K562 (cell line): ENCODE results near the gene ANTKMT. TPM values are rescaled to one million over a fixed set of nuclear protein-coding genes. Genes with fewer than 3 reads are reported as not detected.

ENCODE experiments used
- CREB5 ChIP-seq: fragments of 250-450 bp; sonication (Bioruptor Pico); IDR thresholded peaks from 2 replicates; pipeline ENCODE4 v1.5.0; 2020; ENCODE audit warnings: mild to moderate bottlenecking
- CREBBP ChIP-seq: IDR thresholded peaks from one replicate; pipeline ENCODE4 v1.6.1; 2012; ENCODE audit warnings: low read depth, mild to moderate bottlenecking, control low read depth, inconsistent platforms, low read length
- CREM ChIP-seq: IDR thresholded peaks from 2 replicates; pipeline ENCODE4 v1.6.1; 2014; ENCODE audit warnings: antibody characterized with exemption, low read depth
- DPF2 ChIP-seq: fragments of 450-650 bp; IDR thresholded peaks from 2 replicates; pipeline ENCODE4 v1.6.1; 2016
- FOXP4 ChIP-seq: sonication (generic); formaldehyde crosslinking; IDR thresholded peaks from 2 replicates; pipeline ENCODE4 v1.8.0; 2022; ENCODE audit warnings: mild to moderate bottlenecking, missing genetic modification reagents, borderline replicate concordance
- MAFF ChIP-seq: IDR thresholded peaks from 2 replicates; pipeline ENCODE4 v1.6.1; 2012; ENCODE audit warnings: low read length, improper control_type of control experiment
- TBL1XR1 ChIP-seq, 2 experiments: IDR thresholded peaks; 2 replicates each; pipeline ENCODE4 v1.6.1; 2012; ENCODE audit warnings: improper control_type of control experiment in 2 of 2, low read length in 2 of 2, mild to moderate bottlenecking in 1 of 2
- TCFL5 ChIP-seq: fragments of 250-450 bp; sonication (Bioruptor Pico); conservative IDR thresholded peaks from 2 replicates; pipeline ENCODE4 v1.6.1; 2021; ENCODE audit warnings: mild to moderate bottlenecking, moderate library complexity, matching md5 sums
- ZNF121 ChIP-seq: sonication (generic); formaldehyde crosslinking; conservative IDR thresholded peaks from 2 replicates; pipeline ENCODE4 v1.8.0; 2022; ENCODE audit warnings: missing genetic modification reagents
- ZNF324 ChIP-seq: fragments of 250-450 bp; sonication (Bioruptor Pico); IDR thresholded peaks from 2 replicates; pipeline ENCODE4 v1.4.0; 2020; ENCODE audit warnings: mild to moderate bottlenecking
- ZNF444 ChIP-seq: fragments of 250-450 bp; sonication (Bioruptor Pico); IDR thresholded peaks from 2 replicates; pipeline ENCODE4 v1.4.0; 2020; ENCODE audit warnings: mild to moderate bottlenecking, moderate library complexity
- ZNF785 ChIP-seq: fragments of 250-450 bp; sonication (Bioruptor Pico); IDR thresholded peaks from 2 replicates; pipeline ENCODE4 v1.4.0; 2020; ENCODE audit warnings: mild to moderate bottlenecking
- polyA plus RNA-seq, 8 experiments: library from polyadenylated mRNA; depleted of rRNA in 4 of 8; stranded (reverse) in 5 of 8; unstranded in 3 of 8; fragments of >200 nt; fragmentation: Nextera tagmentation in 2 of 8; fragmentation: Illumina TruSeq in 1 of 8; extraction: Ambion mirVana in 2 of 8; extraction: Trizol in 1 of 8; gene quantifications; 2 replicates each; pipeline versions ENCODE4 v1.2.1 to v1.2.3, GENCODE V29; 2011 to 2014; ENCODE audit warnings: inconsistent platforms in 1 of 8, missing spikeins in 1 of 8
- total RNA-seq, 7 experiments: library from RNA; depleted of rRNA in 6 of 7; stranded (reverse); fragments of >200 nt in 6 of 7; fragmentation: Illumina TruSeq in 2 of 7; extraction: Trizol in 2 of 7; gene quantifications; 2 replicates each; pipeline versions ENCODE4 v1.2.1 to v1.2.3, GENCODE V29; 2011 to 2021; ENCODE audit warnings: low replicate concordance in 1 of 7
- TF ChIP-seq, protein P1 (sequence below): fragments of 450-650 bp; formaldehyde crosslinking; IDR thresholded peaks from 2 replicates; pipeline ENCODE4 v1.4.0; 2022; ENCODE audit warnings: missing genetic modification characterization
- TF ChIP-seq, protein P2 (sequence below), 2 experiments: IDR thresholded peaks; 2 replicates each; pipeline ENCODE4 v1.6.1; 2012; ENCODE audit warnings: improper control_type of control experiment in 2 of 2, low read depth in 2 of 2, low read length in 2 of 2, borderline replicate concordance in 1 of 2
- TF ChIP-seq, protein P3 (sequence below): fragments of 450-650 bp; formaldehyde crosslinking; IDR thresholded peaks from 2 replicates; pipeline ENCODE4 v1.4.0; 2020; ENCODE audit warnings: mild to moderate bottlenecking, mixed read lengths
- TF ChIP-seq, protein P4 (sequence below): fragments of 250-450 bp; sonication (Bioruptor Pico); IDR thresholded peaks from 2 replicates; pipeline ENCODE4 v1.5.0; 2021; ENCODE audit warnings: mild to moderate bottlenecking, borderline replicate concordance

The ANTKMT gene
- total and polyA plus RNA-seq, 9 of the 15 experiments (the other 6 are each of a cell fraction or from before 2014, with no cell fraction given), result 0.58 to 217 (median 19.1) TPM

DNA sequence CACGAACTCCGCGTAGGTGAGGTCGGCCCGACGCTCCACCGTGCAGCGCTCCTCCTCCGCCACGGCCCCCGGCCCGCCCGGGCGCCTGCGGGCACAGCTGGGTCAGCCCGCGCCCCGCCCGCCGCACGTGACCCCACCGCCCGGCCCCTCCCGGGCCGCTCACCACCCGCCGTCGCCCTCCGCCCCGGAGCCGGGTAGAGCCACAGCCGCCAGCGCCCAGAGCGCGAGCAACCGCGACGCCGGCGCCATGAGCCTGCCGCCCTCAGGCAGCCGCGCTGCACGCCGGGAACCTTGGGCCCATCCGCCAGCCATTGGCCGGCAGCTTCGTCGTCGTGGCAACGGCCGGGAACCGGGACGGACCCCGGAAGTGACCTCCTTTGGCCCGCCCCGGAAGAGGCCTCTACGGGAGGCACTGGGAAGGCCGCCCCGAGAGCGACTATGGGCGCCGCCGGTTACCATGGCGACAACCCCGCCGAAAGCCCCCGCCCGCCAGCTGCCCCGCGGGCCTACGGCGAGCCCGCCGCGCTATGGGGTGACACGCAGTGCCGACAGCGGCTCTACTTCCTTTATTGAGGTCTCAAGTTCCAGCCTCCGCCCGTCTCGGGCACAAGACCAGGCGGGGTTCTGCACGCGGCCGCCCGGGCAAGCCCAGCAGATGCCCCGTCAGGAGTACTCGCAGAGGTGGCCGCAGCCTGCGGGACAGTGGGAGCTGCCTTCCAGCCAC lies 36.7 kb upstream of the ANTKMT start, which contains the start of gene JMJD8 (continued):
- TF ChIP-seq FOXP4 (no peak), ZNF785 (CRISPR knock-in tag) (no peak), CREM (peak; percentile 90), CREBBP (no peak), ZNF324 (CRISPR knock-in tag) (no peak), MAFF (no peak), TBL1XR1 (IDR thresholded peaks at IDR 0.05; ENCODE audit: low read length in 2 of 2) (no peak), TCFL5 (CRISPR knock-in tag) (no peak), ZNF444 (CRISPR knock-in tag) (no peak), CREB5 (no peak), ZNF121 (CRISPR knock-in tag) (no peak), DPF2 (no peak)
- TF ChIP-seq, protein P1, sequence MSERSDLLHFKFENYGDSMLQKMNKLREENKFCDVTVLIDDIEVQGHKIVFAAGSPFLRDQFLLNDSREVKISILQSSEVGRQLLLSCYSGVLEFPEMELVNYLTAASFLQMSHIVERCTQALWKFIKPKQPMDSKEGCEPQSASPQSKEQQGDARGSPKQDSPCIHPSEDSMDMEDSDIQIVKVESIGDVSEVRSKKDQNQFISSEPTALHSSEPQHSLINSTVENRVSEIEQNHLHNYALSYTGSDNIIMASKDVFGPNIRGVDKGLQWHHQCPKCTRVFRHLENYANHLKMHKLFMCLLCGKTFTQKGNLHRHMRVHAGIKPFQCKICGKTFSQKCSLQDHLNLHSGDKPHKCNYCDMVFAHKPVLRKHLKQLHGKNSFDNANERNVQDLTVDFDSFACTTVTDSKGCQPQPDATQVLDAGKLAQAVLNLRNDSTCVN (CRISPR knock-in tag), result no peak
- TF ChIP-seq, protein P2, sequence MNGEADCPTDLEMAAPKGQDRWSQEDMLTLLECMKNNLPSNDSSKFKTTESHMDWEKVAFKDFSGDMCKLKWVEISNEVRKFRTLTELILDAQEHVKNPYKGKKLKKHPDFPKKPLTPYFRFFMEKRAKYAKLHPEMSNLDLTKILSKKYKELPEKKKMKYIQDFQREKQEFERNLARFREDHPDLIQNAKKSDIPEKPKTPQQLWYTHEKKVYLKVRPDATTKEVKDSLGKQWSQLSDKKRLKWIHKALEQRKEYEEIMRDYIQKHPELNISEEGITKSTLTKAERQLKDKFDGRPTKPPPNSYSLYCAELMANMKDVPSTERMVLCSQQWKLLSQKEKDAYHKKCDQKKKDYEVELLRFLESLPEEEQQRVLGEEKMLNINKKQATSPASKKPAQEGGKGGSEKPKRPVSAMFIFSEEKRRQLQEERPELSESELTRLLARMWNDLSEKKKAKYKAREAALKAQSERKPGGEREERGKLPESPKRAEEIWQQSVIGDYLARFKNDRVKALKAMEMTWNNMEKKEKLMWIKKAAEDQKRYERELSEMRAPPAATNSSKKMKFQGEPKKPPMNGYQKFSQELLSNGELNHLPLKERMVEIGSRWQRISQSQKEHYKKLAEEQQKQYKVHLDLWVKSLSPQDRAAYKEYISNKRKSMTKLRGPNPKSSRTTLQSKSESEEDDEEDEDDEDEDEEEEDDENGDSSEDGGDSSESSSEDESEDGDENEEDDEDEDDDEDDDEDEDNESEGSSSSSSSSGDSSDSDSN (IDR thresholded peaks at IDR 0.05; ENCODE audit: borderline replicate concordance in 1 of 2, low read depth in 2 of 2, low read length in 2 of 2), result peak in 1 of 2 experiments; percentile 35; a peak in 1 of 4 replicates
- TF ChIP-seq, protein P3, sequence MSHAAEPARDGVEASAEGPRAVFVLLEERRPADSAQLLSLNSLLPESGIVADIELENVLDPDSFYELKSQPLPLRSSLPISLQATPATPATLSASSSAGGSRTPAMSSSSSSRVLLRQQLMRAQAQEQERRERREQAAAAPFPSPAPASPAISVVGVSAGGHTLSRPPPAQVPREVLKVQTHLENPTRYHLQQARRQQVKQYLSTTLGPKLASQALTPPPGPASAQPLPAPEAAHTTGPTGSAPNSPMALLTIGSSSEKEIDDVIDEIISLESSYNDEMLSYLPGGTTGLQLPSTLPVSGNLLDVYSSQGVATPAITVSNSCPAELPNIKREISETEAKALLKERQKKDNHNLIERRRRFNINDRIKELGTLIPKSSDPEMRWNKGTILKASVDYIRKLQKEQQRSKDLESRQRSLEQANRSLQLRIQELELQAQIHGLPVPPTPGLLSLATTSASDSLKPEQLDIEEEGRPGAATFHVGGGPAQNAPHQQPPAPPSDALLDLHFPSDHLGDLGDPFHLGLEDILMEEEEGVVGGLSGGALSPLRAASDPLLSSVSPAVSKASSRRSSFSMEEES (CRISPR knock-in tag), result no peak
- TF ChIP-seq, protein P4, sequence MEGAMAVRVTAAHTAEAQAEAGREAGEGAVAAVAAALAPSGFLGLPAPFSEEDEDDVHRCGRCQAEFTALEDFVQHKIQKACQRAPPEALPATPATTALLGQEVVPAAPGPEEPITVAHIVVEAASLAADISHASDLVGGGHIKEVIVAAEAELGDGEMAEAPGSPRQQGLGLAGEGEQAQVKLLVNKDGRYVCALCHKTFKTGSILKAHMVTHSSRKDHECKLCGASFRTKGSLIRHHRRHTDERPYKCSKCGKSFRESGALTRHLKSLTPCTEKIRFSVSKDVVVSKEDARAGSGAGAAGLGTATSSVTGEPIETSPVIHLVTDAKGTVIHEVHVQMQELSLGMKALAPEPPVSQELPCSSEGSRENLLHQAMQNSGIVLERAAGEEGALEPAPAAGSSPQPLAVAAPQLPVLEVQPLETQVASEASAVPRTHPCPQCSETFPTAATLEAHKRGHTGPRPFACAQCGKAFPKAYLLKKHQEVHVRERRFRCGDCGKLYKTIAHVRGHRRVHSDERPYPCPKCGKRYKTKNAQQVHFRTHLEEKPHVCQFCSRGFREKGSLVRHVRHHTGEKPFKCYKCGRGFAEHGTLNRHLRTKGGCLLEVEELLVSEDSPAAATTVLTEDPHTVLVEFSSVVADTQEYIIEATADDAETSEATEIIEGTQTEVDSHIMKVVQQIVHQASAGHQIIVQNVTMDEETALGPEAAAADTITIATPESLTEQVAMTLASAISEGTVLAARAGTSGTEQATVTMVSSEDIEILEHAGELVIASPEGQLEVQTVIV (CRISPR knock-in tag), result no peak
